Midbrain (tissue), 1 donor: ENCODE measurements around the gene PPP1R3G.

Experiments
- DNase-seq: peaks from one replicate; lab custom pipeline; 2025; lab: John Stamatoyannopoulos, UW

The PPP1R3G gene

GRCh38 chr6:5072440-5072839, 12.7 kb upstream of the PPP1R3G start:
- no peak for DNase-seq

GRCh38 chr6:5073992-5074391, 11.1 kb upstream of the PPP1R3G start:
- DNase-seq = no peak

GRCh38 chr6:5076931-5077330, 8.2 kb upstream of the PPP1R3G start:
- no peak for DNase-seq

DNA sequence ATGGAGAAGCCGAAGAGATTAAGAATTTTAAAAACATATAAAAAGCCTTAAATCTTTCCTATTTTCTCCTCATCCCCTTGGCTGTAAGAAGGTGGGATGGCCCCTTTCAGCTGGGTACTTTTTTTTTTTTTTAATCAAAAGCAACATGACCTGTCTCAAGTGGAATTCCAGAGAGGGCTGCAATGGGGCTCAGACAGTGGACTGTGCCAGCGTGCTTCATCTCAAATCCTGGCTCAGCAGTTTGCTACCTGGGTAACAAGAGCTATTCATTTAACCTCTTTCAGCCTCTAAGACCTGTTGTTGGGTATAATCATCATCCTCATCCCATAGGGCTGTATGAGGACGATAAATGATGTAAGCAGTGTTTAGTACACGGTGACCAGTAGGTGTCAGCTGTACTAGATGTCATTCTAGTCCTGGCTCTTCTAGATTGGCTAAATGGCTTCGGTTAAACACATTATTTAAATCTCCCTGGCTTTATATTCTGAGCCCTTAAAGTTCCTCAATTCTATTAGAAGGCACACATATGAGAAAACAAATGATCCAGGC, 6.9 kb upstream of the PPP1R3G start:
- no peak for DNase-seq

DNA sequence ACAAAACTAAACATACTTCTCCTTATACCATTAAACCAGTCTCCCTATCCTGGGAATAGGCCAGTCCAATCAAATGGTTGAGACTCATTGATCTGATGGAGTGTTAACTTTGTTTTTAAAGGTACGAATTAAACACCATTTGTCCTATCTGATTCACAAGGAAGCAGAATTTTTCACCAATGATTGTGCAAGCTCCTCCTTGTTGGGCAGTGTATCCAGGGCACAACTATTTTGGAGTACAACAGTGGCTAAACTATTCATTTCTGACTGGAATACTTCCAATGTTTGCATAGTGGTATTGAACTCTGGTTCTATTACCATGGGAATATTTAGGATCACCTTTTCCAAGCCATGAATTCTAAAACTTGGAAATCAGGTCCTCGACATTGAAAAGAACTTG, 5.4 kb upstream of the PPP1R3G start:
- DNase-seq = no peak

GRCh38 chr6:5080574-5080973, 4.6 kb upstream of the PPP1R3G start:
- no peak for DNase-seq

- no peak for DNase-seq
These were observed 4.0 kb upstream of the PPP1R3G start for GRCh38 chr6:5081182-5081581.

DNA sequence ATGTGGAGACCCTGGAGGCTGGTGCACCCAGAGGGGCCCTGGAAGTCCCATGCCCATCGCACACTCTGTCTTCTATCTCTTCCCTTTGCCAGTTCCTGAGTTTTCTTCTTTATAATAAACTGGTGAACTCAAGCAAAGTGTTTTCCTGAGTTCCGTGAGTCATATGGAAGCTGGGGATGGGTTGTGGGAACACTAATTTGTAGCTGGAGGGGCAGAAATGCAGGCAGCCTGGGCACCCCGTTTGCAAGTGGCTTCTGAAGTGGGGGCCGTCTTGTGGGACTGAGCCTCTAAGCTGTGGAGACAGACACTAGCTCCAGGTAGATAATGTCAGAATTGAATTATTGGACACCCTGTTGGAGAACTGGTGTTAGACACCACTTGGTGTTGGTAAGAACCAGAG, 3.2 kb upstream of the PPP1R3G start:
- DNase-seq = no peak

DNA sequence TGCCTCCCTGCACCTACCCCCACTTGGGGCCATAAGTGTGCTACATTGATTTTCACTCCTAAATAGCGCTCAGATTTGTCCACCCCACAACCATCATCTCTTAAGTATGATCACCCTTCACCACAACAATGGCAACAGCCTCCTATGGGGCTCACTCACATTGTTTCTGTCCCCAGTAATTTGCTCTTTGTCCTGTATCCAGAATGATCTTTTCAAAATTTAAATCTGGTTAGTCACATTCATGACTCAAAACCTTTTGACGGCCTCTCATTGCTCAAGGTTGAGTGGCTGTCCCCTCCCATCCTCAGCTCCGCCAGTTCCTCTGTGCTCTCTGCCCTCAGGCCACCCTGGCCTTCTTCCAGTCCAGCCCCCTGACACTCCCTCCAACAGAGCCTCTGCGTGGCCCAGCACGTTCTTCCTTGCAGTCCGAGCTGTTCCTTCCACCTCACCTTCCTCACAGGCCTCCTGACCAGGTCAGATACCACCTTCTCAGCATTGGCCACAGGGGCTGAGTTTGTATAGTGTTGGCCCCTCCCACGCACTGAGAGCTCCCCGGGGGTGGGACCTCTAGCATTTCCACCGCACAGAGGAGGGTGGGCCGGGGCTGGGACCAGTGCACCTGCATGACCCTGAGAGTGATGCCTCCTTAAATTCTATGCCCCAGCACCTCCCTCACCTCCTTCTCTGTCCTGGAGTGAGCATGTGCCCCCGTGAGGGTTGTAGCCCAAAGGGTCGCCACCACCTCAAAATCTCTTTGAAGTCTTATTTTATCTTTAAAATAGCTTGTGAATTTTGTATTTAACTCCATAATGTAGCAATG, 2.4 kb upstream of the PPP1R3G start:
- no peak for DNase-seq

- no peak for DNase-seq
These were observed 1.9 kb upstream of the PPP1R3G start for GRCh38 chr6:5083307-5083583.

- no peak for DNase-seq
These were observed 1.3 kb upstream of the PPP1R3G start for GRCh38 chr6:5083813-5084359.

GRCh38 chr6:5084360-5084780, 771 bp upstream of the PPP1R3G start:
- DNase-seq = no peak

GRCh38 chr6:5085648-5086293, 630 bp downstream of the PPP1R3G start:
- no peak for DNase-seq

DNA sequence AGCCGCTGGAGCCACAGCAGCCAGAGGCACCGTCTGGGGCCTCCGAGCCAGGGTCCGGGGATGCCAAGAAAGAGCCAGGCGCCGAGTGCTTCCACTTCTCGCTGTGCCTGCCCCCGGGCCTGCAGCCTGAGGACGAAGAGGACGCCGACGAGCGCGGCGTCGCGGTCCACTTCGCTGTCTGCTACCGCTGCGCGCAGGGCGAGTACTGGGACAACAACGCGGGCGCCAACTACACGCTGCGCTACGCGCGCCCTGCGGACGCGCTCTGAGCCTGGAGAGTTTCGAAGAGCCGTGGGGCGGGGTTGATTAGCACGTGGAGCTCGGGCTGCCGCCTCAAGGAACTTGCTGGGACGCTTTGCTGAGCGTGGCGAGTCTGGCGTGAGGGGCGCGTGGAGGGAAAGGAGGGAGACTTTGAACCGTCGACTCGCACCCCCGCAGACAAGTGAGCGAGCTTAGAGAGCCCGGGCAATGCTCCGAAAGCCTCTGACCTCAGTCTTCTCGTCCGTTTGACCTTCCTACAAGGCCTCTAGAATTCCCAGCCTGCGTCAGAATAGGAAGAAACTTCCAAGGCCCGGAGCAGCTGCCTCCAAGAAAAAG, 1.3 kb downstream of the PPP1R3G start:
- DNase-seq = no peak

DNA sequence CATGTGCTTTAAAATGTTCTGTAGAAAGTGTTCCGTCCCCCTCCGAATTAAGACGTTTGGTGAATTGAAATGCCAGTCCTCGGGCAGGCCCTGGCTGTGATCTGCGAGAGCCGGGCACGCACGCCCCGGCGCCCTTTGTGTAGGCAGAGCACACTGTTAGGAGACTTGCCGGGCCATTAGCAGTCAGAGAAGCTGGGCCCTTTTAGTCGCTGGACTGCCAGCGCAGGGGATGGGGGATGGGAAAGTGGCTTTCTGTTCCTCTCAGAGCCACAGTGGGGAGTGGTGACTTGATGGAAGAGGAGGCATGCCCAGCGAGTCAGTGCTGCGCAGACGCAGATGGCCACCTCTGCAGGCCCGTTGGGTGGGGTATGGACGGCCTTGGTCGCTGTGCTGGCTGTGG, 2.2 kb downstream of the PPP1R3G start:
- peak; percentile 73 for DNase-seq

GRCh38 chr6:5088780-5089179, 3.6 kb downstream of the PPP1R3G start:
- DNase-seq = no peak

- no peak for DNase-seq
These were observed 4.6 kb downstream of the PPP1R3G start for GRCh38 chr6:5089481-5090438.

DNA sequence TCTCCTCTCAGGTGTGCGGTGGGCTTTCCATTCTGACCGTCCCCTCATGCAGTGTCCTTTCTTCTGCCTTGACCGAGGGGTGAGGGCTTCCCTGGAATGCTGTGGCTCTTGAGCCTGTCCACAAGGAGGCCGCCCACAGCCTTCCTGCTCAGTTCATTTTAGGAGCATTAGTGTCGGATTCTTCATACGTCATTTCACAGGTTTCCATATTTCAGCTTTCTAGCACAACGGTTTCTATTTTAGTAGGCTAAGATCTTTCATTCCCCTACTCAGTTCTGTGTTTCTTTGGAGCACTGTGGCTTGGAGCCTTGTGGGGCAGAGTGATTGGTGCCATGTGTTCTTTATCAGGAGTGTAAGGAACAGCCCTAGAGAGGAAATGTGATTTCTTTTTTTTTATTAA, 5.5 kb downstream of the PPP1R3G start:
- DNase-seq = no peak

DNA sequence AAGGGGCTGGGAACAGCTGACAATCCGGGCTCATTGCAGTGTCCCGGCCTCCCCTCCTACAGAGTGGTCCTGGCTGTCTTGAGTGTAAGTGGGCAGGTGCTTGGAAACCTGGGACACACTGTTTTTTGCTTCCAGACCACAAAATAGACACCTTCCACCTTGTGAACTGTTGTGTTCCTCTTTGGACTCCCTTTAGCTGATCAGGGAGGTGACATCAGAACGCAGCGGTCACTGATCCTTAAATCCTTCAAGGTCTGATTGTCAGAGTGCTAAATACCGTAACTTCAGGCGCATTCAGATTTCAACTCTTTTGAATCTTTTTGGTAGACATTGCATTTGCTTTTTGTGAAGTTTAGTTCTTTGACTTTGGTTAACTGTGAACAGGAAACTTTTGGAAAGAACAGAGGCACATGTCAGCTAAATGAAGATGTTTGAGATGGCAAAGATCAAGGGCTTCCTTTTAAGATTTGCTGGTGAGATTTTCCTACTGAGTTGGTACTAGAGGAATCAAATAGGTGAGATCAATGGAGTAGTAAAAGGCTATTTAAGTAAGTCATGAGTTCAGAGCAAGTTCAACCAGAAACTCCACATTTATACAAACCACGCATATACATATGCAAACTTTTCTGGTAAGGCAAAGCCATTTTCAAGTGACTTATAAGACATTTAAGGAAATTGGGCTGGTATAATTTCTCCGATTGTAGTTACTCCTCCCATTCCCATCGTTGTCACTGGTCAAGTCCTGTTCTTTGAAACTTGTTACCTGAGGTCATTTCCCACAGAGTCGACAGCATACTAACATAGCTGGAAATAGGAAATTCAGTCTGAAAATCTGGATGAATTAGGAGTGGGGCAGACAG, 6.3 kb downstream of the PPP1R3G start:
- DNase-seq = no peak

DNA sequence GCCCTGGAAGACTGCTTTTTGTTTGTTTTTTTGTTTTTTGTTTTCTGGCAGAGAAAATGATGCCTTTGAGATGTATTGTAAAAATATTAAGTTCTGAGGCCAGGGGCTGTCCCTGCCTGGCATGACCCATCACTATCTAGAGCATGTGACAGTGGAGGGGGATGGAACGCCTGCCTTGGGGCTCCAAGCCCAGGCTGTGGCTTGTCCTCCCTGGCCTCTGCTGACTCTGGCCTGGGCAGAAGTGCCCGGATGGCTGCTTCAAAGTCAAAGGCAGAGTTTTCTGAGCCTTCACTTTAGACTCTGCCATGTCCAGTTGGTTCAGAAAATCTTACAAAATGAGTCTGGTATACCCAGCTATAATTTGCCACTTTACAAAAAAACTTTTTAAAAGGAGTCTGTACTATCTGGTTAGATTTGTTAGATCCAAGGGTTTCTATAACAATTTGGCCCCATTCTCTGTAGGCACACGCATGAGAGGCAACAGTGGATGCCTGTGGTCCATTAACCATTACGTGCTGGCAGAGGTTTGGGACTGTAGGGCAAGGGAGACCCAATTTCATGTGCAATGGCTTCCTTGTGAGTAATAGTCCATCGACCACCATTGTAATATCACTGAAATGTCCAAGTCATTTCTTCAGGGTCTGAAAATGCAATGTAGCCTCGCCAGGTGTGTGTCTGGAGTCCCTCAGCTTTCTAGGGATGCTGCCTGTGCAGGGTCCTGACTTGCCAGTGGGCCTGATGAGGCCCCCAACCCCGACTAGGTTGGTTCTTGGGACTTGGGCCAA, 8.3 kb downstream of the PPP1R3G start:
- no peak for DNase-seq
